Measurements from ENCODE around the gene ZFAND3.
A peak's percentile ranks its signal among the peaks of the same experiment; 100 is the strongest.

The ZFAND3 gene

DNA sequence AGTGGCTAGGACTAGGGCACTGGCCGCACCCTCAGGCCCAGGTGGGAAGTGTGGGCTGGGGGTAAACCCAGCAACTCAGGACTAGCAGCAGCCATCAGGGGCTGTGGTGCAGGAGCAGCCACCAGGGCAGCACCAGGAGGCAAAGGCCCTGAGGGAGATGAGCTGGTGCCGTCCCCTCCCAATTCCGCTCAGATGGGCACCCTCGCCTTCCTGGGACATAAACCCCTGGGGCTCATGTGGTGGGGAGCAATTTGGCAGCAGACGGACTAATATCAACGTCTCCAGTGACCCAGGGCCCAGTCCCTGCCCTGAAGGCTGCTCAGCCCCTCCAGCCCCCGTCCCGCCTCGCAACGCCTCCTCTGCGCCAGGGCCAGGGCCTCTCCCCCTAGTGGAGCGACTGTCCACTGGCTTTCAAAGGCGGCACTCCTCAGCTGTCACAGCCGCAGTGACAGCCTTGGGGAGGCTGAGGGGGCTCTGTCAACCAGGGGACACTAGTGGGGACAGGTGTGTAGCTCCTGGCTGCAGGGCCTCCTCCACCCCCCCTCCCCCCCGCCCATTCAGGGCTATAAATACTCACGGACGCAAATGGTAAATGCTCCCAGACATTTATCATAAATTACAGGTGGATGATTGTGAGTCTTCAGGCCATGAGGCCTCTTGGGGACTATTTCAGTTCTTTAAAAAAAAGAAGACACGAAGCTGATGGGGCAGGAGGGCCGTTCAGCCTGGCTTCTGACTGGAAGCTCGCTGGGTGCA, 349.9 kb downstream of the ZFAND3 start:
- TF ChIP-seq JUND (IDR thresholded peaks at IDR 0.05; ENCODE audit: low read depth): no peak
- in situ Hi-C loops (cut with HindIII; ENCODE audit: low pct_unique_long_range_greater_than_20kb, low sequenced_read_pairs): no loop called here
- no peak for DNase-seq (ENCODE audit: low read depth in 1 of 2, low spot score in 1 of 2)

DNA sequence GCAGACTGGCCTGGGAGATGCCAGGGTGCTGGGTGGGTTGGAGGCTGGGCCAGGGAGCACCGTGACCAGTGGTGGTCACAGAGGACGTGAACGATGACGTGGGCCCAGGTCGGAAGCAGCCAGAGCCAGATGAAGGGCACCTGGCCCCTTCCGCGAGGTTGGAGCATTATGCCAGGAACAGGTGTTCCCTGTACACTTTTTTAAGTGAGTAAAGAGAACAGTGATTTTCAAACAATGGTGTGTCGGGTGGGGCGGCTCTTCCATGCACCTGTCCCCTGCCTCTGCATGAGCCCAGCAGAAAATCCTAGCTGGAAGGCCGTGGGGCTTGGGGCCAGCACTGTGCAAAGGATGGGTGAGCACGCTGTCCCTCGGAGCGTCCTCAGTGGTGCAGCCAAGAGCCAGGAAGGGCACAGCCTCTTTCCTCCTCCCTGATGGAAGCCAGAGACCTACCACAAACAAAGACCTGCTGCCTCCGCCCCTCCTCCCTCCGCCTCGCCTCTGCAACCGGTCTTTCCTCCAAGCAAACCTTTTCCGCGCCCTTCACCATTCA, 350.5 kb downstream of the ZFAND3 start:
- no peak for TF ChIP-seq JUND (IDR thresholded peaks at IDR 0.05; ENCODE audit: low read depth)
- no peak for DNase-seq (ENCODE audit: low read depth in 1 of 2, low spot score in 1 of 2)
- in situ Hi-C loops (cut with HindIII; ENCODE audit: low pct_unique_long_range_greater_than_20kb, low sequenced_read_pairs): no loop called here

DNA sequence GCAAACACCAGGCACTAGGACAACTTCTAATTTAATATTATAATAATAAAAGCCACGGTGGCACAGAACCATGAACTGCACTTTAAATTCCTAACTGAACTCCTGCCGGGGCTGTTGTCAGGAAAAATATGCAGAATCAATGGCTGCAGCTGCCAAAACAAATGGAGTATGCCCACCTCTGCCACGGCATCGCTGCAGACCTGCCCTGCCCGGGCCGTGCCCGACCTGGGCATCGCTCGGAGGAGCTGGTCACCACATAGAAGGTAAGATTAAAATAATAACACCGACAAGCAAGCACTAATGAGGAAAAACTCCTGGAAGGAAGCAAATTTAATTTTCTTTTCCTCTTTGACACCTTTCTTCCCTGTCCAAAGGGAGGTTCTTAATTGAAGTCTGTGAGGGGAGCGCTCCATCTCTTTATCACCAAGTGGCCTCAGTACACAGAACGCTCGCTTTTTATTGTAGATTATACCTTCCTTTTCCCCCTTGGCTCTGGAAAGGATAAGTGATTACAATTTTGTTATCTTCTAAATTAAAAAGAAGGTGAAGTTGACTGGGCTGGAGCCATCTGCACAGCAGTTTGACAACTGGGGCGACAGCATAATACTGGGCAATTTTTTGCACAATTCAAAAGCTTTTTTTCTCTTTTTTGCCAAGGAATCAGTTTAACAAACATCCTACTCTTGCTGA, 351.3 kb downstream of the ZFAND3 start:
- no peak for TF ChIP-seq JUND (IDR thresholded peaks at IDR 0.05; ENCODE audit: low read depth)
- DNase-seq (ENCODE audit: low read depth in 1 of 2, low spot score in 1 of 2): no peak
- in situ Hi-C loops (cut with HindIII; ENCODE audit: low pct_unique_long_range_greater_than_20kb, low sequenced_read_pairs): no loop called here

DNA sequence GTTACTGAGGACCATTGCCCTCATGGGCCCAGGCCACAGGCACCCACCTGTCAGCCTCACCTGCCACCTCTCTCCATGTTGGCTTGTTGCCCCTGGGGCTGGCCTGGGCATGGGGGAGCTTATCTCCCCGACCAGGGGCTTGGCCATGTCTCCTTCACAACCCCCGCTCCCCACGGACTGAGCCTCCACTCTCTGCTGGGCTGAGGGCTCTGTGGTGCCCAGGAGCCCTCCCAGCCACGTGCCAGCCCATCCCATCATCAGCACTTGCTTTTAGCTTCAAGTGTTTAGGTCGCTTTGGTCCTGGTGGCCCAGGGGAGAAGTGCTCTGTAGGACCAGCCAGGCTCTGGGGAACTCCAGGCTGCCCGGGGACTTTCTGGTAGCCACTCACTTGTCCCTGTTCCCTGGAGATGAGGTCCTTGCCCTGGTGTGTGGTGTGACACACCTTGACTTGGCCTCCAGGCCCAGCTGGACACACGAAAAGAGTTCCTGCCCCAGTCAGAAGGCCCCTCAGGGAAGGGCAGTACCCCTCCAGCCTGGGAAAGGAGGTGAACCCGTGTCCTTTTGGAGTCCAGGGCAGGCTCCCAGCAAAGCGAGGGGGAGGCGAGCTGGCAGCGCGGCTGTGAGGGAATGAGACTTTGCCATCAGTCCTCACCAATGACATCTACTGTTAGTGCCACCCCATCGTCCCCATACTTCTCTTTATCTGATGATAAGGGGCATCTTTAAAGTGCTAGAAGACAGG, 352.6 kb downstream of the ZFAND3 start:
- in situ Hi-C loops (cut with HindIII; ENCODE audit: low pct_unique_long_range_greater_than_20kb, low sequenced_read_pairs): no loop called here

DNA sequence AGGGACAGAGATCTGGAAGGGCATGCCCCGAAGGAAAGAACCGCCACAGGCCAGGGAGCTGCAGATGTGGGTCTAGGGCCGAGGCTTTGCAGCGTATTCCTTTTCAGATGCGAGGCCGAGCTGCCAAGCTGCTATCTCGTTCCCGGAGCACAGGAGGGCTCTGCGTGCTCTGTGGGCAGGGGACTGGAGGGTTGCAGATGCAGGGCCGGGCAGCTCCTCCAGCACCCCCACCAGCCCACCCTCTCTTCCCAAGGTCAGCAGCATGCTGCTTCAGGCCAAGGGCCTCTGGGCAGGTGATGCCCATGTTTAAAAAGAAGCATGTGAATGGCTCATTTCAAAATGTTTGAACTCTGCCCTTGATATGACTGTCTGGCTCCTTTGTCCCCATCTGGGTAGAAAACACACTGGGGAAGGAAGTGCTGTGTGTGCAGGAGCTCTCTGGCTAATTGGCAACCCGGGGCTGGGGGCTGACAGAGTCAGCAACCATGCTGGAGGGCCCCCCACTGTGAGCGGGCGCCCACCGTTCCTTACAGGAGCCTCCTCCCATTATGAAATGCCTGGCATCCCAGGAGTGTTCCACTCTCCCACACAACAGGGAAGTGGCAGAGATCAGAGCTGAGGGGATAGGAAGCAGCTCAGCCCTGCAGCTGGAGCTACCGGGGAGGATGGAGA, 353.3 kb downstream of the ZFAND3 start:
- no peak for TF ChIP-seq JUND (IDR thresholded peaks at IDR 0.05; ENCODE audit: low read depth)
- in situ Hi-C loops (cut with HindIII; ENCODE audit: low pct_unique_long_range_greater_than_20kb, low sequenced_read_pairs): no loop called here
- DNase-seq (ENCODE audit: low read depth in 1 of 2, low spot score in 1 of 2): no peak

More for the DNA sequence above, 352.6 kb downstream of the ZFAND3 start:
- no peak for DNase-seq (ENCODE audit: low read depth in 1 of 2, low spot score in 1 of 2)
- no peak for TF ChIP-seq JUND (IDR thresholded peaks at IDR 0.05; ENCODE audit: low read depth)

DNA sequence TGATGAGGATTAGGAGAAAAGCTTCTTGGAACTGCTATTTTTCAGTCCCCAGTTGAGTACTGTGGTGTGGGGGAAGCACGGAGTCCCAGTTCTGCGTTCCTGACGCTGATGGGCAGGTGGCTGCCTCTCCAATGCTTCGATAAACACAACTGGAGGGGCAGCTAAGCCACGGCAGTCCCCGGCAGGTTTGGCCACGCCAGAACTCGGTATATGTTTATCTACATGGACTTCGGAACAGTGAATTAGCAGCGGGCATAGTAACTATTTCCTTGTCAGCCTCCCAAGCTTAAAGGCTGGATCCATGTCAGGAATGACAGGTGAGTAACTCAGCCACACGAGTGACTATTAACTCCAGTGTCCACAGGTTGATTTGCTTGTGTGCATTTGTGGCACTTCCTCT, 354.4 kb downstream of the ZFAND3 start:
- no peak for TF ChIP-seq JUND (IDR thresholded peaks at IDR 0.05; ENCODE audit: low read depth)
- in situ Hi-C loops (cut with HindIII; ENCODE audit: low pct_unique_long_range_greater_than_20kb, low sequenced_read_pairs): no loop called here
- no peak for DNase-seq (ENCODE audit: low read depth in 1 of 2, low spot score in 1 of 2)

DNA sequence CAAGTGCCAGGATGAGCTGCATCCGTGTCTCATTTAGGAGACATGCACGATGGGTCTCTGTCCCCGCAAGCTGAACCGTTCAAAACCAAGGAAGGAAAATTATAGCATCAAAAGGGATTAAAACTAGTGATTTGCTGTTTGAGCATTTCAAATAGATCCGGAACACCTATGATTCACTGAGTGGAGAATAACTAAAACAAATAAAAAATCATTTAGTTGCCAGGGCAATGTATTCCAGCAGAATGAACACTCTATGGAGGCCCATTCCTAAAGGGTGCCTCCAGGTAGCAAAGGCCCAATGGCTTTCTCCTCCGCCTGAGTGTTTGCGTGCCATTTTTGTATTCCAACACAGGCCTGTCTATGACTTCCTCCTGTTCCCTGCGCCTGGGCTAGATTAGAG, 354.8 kb downstream of the ZFAND3 start:
- in situ Hi-C loops (cut with HindIII; ENCODE audit: low pct_unique_long_range_greater_than_20kb, low sequenced_read_pairs): no loop called here
- no peak for TF ChIP-seq JUND (IDR thresholded peaks at IDR 0.05; ENCODE audit: low read depth)
- no peak for DNase-seq (ENCODE audit: low read depth in 1 of 2, low spot score in 1 of 2)

DNA sequence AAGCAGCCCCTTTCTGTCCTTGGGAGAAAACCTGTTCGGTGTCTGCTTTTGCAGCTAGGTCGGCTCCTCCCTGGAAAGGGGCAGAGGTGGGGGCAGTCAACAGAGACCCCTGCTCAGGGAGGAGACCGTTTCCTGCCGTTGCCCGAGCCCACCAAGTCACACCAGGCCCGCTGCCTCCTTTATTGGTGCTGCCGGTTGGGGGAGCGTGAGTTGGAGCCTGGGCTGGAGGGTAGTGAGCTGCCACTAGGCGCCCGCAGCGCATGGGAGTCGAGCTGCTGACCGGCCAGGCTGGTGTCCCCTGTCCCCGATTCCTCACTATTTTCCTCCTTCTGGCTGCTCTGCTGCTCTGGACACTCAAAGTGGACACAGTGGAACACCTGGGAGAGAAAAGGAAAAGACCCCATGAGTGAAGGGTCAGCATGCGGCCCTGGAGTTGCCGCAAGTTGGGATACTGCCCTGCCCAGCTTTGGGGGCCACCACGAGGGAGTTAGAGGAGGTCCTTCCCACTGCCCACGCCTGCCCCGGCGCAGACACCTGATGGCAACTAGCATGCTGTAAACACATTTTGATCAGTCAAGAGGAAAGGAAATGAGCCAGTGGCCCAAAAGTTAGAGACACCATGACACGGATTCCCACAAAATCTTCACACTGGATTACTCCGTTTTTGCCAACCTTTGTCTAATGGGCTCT, 355.4 kb downstream of the ZFAND3 start:
- DNase-seq (ENCODE audit: low read depth in 1 of 2, low spot score in 1 of 2): no peak
- no peak for TF ChIP-seq JUND (IDR thresholded peaks at IDR 0.05; ENCODE audit: low read depth)
- in situ Hi-C loops (cut with HindIII; ENCODE audit: low pct_unique_long_range_greater_than_20kb, low sequenced_read_pairs): no loop called here

DNA sequence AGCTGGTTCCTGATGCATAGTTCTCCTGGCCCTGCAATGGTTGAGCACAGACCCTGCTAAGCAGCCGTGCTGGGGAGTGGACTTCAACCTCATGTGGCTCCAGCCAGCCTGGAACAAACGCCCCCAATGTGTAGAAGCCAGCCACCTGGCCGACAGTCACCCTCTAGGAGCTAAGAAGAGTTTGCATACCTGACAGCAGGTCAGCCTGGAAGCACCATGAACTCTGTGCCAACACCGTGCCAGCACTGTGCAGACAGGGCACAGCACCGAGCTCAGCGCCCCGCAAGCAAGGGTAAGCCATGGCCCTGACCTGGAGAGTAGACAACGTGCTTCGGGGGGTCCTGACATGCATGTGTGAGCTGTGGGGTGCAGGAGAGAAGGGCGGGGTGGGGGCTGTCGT, 356.3 kb downstream of the ZFAND3 start:
- no peak for DNase-seq (ENCODE audit: low read depth in 1 of 2, low spot score in 1 of 2)
- no peak for TF ChIP-seq JUND (IDR thresholded peaks at IDR 0.05; ENCODE audit: low read depth)
- in situ Hi-C loops (cut with HindIII; ENCODE audit: low pct_unique_long_range_greater_than_20kb, low sequenced_read_pairs): no loop called here

DNA sequence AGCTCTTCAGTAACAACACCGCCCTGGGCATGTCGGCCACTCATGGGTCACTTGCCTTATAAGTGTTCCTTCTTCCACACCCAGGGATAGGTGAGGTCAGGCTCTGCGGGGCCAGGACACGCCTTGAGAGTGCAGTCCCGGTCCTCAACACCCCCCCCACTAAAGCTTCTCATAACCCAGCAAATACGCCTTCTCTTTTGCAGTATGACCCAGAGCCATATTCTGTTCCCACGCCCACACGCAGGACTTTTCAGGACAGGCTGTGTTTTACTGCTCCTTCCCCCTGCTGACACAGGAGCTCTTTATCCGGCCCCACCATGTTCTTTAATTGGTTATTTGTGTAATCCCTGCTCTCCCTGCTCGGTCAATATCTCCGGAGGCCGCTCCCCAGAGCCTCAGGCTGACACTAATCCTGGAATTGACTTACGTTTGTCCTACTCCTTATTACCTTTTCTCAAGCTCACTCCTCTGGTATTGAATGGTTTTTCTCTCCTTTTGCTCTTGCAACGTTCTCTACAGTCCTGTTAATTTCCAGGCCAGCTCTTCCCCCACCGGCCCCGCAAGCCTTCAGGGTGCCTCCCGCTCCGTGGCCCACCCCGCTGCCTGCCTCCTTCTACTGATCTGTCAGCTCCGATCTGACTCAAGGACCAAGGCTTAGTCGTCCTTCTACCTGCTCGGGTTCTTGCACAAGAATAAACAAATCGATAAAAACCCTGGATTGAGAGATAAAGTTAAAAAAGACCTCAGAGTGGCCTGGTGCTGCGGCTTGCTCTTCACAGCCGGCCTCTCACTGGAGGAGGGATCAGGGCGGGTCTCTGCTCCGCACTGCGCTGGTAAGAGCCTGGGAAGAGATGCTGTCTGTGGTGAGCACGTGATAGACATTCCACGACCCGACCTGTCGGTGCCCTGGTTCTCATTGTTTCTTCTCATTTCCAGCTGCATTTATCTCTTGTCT, 357.5 kb downstream of the ZFAND3 start:
- DNase-seq (ENCODE audit: low read depth in 1 of 2, low spot score in 1 of 2): peak; percentile 41 to 82
- TF ChIP-seq JUND (IDR thresholded peaks at IDR 0.05; ENCODE audit: low read depth): no peak

More for the DNA sequence above, 357.5 kb downstream of the ZFAND3 start:
- in situ Hi-C loops (cut with HindIII; ENCODE audit: low pct_unique_long_range_greater_than_20kb, low sequenced_read_pairs): no loop called here

Data from T47D (cell line).